H1 (cell line): ENCODE results near the gene MINDY3. TPM values are rescaled to one million over a fixed set of nuclear protein-coding genes. Genes with fewer than 3 reads are reported as not detected.

ENCODE experiments used
- TEAD4 ChIP-seq: IDR thresholded peaks from 2 replicates; pipeline ENCODE4 v1.6.1; 2012; ENCODE audit warnings: low read depth, low read length, inconsistent platforms, mixed read lengths
- ZNF274 ChIP-seq: IDR thresholded peaks from 2 replicates; pipeline ENCODE4 v1.7.0; 2012; ENCODE audit warnings: low read length, borderline replicate concordance; ENCODE audit errors: extremely low read depth
- polyA plus RNA-seq, 7 experiments: library from polyadenylated mRNA; depleted of rRNA in 3 of 7; stranded (reverse) in 5 of 7; unstranded in 2 of 7; fragments of >200 nt in 5 of 7; fragments of 200-250 nt in 2 of 7; gene quantifications; 1 replicate in 5 of 7; 2 replicates in 1 of 7; 4 replicates in 1 of 7; pipeline versions ENCODE4 v1.2.1 to v1.2.3, GENCODE V29; 2011 to 2013; ENCODE audit warnings: missing spikeins in 2 of 7, mixed read lengths in 2 of 7
- total RNA-seq: library from RNA; stranded (reverse); fragmentation: NEBNext Ultra II Directional; extraction: Animal tissue kit (Norgen Biotek cat#: 25700); gene quantifications from 2 replicates; pipeline ENCODE4 v1.2.1, GENCODE V29; 2021

The MINDY3 gene
- total and polyA plus RNA-seq, 2 of the 8 experiments (the other 6 are each of a cell fraction or from before 2014, with no cell fraction given) = 4.6 to 13.6 TPM

GRCh38 chr10:15794569-15794968, 65.7 kb downstream of the MINDY3 start (continued):
- TF ChIP-seq TEAD4 (no peak), ZNF274 (no peak)
